NCI-H82 treated with DMSO at 0.1 percent for 48 hours (cell line): ENCODE data around the gene SUPV3L1.

Source experiments
- DNase-seq: peaks from one replicate; lab custom pipeline; 2025; ENCODE audit not compliant: unreplicated experiment; lab: John Stamatoyannopoulos, UW

Gene SUPV3L1

GRCh38 chr10:69201045-69201444, 21.0 kb downstream of the SUPV3L1 start:
- no peak for DNase-seq

- no peak for DNase-seq
Observed at GRCh38 chr10:69202332-69202731, 22.3 kb downstream of the SUPV3L1 start.

- no peak for DNase-seq
Observed at GRCh38 chr10:69208761-69209160, 28.7 kb downstream of the SUPV3L1 start.

GRCh38 chr10:69209787-69210484, 29.9 kb downstream of the SUPV3L1 start:
- no peak for DNase-seq

- no peak for DNase-seq
Observed at GRCh38 chr10:69211104-69211503, 31.1 kb downstream of the SUPV3L1 start.

GRCh38 chr10:69211524-69211923, 31.5 kb downstream of the SUPV3L1 start:
- DNase-seq = no peak

- no peak for DNase-seq
Observed at GRCh38 chr10:69213591-69214311, 33.7 kb downstream of the SUPV3L1 start.

GRCh38 chr10:69214666-69215131, 34.7 kb downstream of the SUPV3L1 start:
- no peak for DNase-seq

- DNase-seq = no peak
Observed at GRCh38 chr10:69215405-69216171, 35.6 kb downstream of the SUPV3L1 start.

- no peak for DNase-seq
Observed at GRCh38 chr10:69216577-69217118, 36.6 kb downstream of the SUPV3L1 start.

- peak; percentile 69 for DNase-seq
Observed at GRCh38 chr10:69217119-69217754, 37.2 kb downstream of the SUPV3L1 start.

- no peak for DNase-seq
Observed at GRCh38 chr10:69218831-69219230, 38.8 kb downstream of the SUPV3L1 start.

GRCh38 chr10:69220041-69220451, 40.0 kb downstream of the SUPV3L1 start, which contains the start of gene HKDC1:
HKDC1 (plus strand) TSS chr10:69220332; CDS start chr10:69220436, 104 bp downstream.
- DNase-seq = no peak

- no peak for DNase-seq
Observed at GRCh38 chr10:69220507-69220906, 40.5 kb downstream of the SUPV3L1 start.

GRCh38 chr10:69222157-69223027, 42.4 kb downstream of the SUPV3L1 start:
- DNase-seq = peak; percentile 15

GRCh38 chr10:69223028-69223342, 43.0 kb downstream of the SUPV3L1 start:
- no peak for DNase-seq

- DNase-seq = no peak
Observed at GRCh38 chr10:69224862-69225657, 45.0 kb downstream of the SUPV3L1 start.

- no peak for DNase-seq
Observed at GRCh38 chr10:69225681-69226080, 45.6 kb downstream of the SUPV3L1 start.

GRCh38 chr10:69226919-69227450, 47.0 kb downstream of the SUPV3L1 start:
- no peak for DNase-seq
